ENCODE measurements around the gene CCDC158. TPM values are rescaled to one million over a fixed set of nuclear protein-coding genes. Genes with fewer than 3 reads are reported as not detected.
A peak's percentile ranks its signal among the peaks of the same experiment; 100 is the strongest.

Gene CCDC158
- polyA plus RNA-seq, 2 of the 4 experiments (the other 2 are of a cell fraction), result 0.06 TPM; not detected in 1

DNA sequence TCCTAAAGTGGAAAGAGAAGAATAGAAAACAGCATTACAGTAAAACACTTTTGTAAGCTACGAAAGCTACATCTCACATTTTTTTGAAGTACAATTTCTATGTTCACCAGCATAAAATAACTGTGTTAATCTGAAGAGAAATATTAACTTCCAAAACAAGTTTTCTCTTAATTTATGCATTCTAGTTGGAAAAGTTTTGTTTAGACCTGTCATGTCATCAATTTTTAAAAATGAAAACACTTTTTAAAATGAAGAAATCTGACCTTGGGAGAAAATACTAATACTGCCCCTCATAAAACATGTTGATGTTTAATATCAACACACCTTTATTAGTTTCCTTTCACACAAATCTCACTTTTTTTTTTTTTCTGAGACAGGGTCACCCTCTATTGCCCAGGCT lies 45.2 kb downstream of the CCDC158 start:
- no peak overlapping the region for H3K4me2 ChIP-seq
- ChIA-PET CTCF (interaction anchor here (1.4 to 4.3 kb wide), 3 partner anchors 69 to 196 kb away, joined by 3 to 37 read pairs (median 7); partner anchors contain the start of gene STBD1), POLR2A (no interaction called here)
- no peak for ATAC-seq
- TF ChIP-seq MYC (IDR thresholded peaks at IDR 0.05; ENCODE audit: borderline replicate concordance, low read length) (no peak), SREBF2 (IDR thresholded peaks at IDR 0.05) (no peak), TFCP2L1 (CRISPR knock-in tag; IDR thresholded peaks at IDR 0.05) (no peak), EP300 (IDR thresholded peaks at IDR 0.05) (no peak), GATA3 (IDR thresholded peaks at IDR 0.05; ENCODE audit: borderline replicate concordance) (no peak), EHF (CRISPR knock-in tag; IDR thresholded peaks at IDR 0.05) (no peak), JUN (IDR thresholded peaks at IDR 0.05) (no peak), MAZ (IDR thresholded peaks at IDR 0.05; ENCODE audit: borderline replicate concordance, low read depth, low read length) (no peak), HOXB13 (CRISPR knock-in tag; IDR thresholded peaks at IDR 0.05; ENCODE audit: low read depth) (no peak), CEBPB (IDR thresholded peaks at IDR 0.05) (no peak), HEYL (CRISPR knock-in tag; IDR thresholded peaks at IDR 0.05) (no peak), POLR2AphosphoS2 (conservative IDR thresholded peaks at IDR 0.05; ENCODE audit: low read length) (no peak), CHD2 (IDR thresholded peaks at IDR 0.05; ENCODE audit: low read length, partially characterized antibody) (no peak), PHF8 (IDR thresholded peaks at IDR 0.05; ENCODE audit: borderline replicate concordance, low read depth) (no peak), FOSB (CRISPR knock-in tag; IDR thresholded peaks at IDR 0.05) (no peak), ZFP36 (IDR thresholded peaks at IDR 0.05; ENCODE audit: borderline replicate concordance, partially characterized antibody) (no peak)
- TF ChIP-seq, protein P1, sequence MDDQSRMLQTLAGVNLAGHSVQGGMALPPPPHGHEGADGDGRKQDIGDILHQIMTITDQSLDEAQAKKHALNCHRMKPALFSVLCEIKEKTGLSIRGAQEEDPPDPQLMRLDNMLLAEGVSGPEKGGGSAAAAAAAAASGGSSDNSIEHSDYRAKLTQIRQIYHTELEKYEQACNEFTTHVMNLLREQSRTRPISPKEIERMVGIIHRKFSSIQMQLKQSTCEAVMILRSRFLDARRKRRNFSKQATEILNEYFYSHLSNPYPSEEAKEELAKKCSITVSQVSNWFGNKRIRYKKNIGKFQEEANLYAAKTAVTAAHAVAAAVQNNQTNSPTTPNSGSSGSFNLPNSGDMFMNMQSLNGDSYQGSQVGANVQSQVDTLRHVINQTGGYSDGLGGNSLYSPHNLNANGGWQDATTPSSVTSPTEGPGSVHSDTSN (IDR thresholded peaks at IDR 0.05), result no peak
- TF ChIP-seq, protein P2, sequence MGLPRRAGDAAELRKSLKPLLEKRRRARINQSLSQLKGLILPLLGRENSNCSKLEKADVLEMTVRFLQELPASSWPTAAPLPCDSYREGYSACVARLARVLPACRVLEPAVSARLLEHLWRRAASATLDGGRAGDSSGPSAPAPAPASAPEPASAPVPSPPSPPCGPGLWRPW (IDR thresholded peaks at IDR 0.05), result no peak
- FAIRE-seq, result no peak
- H3K4me1 ChIP-seq, result peaks cover 43% of the 10 kb centered on the region
- H3K4me3 ChIP-seq, result no peak overlapping the region
- no peak overlapping the region; a peak in 1 of 6 replicates for H3K27ac ChIP-seq
- 97% methylated on average over 1 of the region's 1 CpG for WGBS (ENCODE audit: missing lambda C conversion rate)
- DNase-seq (ENCODE audit: low read depth in 1 of 2, low spot score in 1 of 2), result no peak
- no peaks in the 10 kb centered on the region for H3K9me3 ChIP-seq

DNA sequence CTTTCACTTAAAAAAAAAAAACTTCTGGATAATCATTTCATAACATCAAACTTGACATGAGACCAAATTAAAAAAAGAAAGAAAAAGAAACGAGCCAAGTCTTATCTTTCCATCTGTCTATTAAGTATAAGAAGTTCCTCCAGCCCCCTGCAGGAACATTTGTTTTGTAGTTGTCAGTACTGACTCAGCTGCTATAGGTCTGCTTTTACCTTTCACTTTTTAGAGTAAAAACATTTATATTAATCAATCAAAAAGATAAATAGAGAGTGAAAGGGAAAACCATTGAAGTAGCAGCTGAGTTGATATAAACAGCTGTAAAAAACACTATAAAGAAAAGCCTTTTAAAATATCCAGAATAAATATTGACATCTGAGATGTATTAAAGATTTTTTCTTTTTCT lies 46.1 kb downstream of the CCDC158 start:
- CTCF ChIA-PET, result interaction anchor here (1.4 kb wide), 2 partner anchors 14 to 68 kb away, joined by 3 to 7 read pairs; partner anchors contain the start of gene STBD1
- Histone ChIP-seq H3K4me3 (no peak overlapping the region), H3K4me1 (peaks cover 43% of the 10 kb centered on the region), H3K9me3 (no peaks in the 10 kb centered on the region), H3K4me2 (peak overlapping the region; percentile 63; the same call in 2 of the 3 replicates), H3K27ac (peak overlapping the region in 1 of 2 experiments; percentile 43; a peak in 1 of 6 replicates)
- FAIRE-seq (no peak), ATAC-seq (no peak), DNase-seq (ENCODE audit: low read depth in 1 of 2, low spot score in 1 of 2) (no peak)
- 18% methylated on average over 1 of the region's 1 CpG for WGBS (ENCODE audit: missing lambda C conversion rate)
- POLR2A ChIA-PET, result no interaction called here
- TF ChIP-seq, protein P3, sequence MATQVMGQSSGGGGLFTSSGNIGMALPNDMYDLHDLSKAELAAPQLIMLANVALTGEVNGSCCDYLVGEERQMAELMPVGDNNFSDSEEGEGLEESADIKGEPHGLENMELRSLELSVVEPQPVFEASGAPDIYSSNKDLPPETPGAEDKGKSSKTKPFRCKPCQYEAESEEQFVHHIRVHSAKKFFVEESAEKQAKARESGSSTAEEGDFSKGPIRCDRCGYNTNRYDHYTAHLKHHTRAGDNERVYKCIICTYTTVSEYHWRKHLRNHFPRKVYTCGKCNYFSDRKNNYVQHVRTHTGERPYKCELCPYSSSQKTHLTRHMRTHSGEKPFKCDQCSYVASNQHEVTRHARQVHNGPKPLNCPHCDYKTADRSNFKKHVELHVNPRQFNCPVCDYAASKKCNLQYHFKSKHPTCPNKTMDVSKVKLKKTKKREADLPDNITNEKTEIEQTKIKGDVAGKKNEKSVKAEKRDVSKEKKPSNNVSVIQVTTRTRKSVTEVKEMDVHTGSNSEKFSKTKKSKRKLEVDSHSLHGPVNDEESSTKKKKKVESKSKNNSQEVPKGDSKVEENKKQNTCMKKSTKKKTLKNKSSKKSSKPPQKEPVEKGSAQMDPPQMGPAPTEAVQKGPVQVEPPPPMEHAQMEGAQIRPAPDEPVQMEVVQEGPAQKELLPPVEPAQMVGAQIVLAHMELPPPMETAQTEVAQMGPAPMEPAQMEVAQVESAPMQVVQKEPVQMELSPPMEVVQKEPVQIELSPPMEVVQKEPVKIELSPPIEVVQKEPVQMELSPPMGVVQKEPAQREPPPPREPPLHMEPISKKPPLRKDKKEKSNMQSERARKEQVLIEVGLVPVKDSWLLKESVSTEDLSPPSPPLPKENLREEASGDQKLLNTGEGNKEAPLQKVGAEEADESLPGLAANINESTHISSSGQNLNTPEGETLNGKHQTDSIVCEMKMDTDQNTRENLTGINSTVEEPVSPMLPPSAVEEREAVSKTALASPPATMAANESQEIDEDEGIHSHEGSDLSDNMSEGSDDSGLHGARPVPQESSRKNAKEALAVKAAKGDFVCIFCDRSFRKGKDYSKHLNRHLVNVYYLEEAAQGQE (IDR thresholded peaks at IDR 0.05), result no peak
- no peak for TF ChIP-seq RARB (CRISPR knock-in tag; IDR thresholded peaks at IDR 0.05)
- TF ChIP-seq TP53 (CRISPR knock-in tag; IDR thresholded peaks at IDR 0.05), result no peak
- TF ChIP-seq POLR2A (IDR thresholded peaks at IDR 0.05; ENCODE audit: low read length), result no peak
- no peak for TF ChIP-seq FOSB (CRISPR knock-in tag; IDR thresholded peaks at IDR 0.05)
- no peak for TF ChIP-seq HEYL (CRISPR knock-in tag; IDR thresholded peaks at IDR 0.05)
- no peak for TF ChIP-seq NFE2L2 (conservative IDR thresholded peaks at IDR 0.05; ENCODE audit: low read length)
- TF ChIP-seq FOXS1 (CRISPR knock-in tag; IDR thresholded peaks at IDR 0.05), result no peak
- TF ChIP-seq HOXA7 (CRISPR knock-in tag; IDR thresholded peaks at IDR 0.05), result no peak
- TF ChIP-seq HOXB5 (CRISPR knock-in tag; IDR thresholded peaks at IDR 0.05), result no peak
- no peak for TF ChIP-seq KDM5A (IDR thresholded peaks at IDR 0.05)
- TF ChIP-seq, protein P1 (IDR thresholded peaks at IDR 0.05), result no peak

Measured in A549 (cell line).